CD4-positive, alpha-beta T cell treated with Interleukin-17A for 1 hour (primary cell): ENCODE results near the gene RBBP8NL.
"Not testable (repeated sequence)": the region's sequence is repeated elsewhere in the genome, so short reads cannot be mapped to it uniquely, and the experiment has no call there.

Source experiments
- DNase-seq: peaks from one replicate; pipeline ENCODE4 v3.0.0-alpha.2; 2020

Gene RBBP8NL

DNA sequence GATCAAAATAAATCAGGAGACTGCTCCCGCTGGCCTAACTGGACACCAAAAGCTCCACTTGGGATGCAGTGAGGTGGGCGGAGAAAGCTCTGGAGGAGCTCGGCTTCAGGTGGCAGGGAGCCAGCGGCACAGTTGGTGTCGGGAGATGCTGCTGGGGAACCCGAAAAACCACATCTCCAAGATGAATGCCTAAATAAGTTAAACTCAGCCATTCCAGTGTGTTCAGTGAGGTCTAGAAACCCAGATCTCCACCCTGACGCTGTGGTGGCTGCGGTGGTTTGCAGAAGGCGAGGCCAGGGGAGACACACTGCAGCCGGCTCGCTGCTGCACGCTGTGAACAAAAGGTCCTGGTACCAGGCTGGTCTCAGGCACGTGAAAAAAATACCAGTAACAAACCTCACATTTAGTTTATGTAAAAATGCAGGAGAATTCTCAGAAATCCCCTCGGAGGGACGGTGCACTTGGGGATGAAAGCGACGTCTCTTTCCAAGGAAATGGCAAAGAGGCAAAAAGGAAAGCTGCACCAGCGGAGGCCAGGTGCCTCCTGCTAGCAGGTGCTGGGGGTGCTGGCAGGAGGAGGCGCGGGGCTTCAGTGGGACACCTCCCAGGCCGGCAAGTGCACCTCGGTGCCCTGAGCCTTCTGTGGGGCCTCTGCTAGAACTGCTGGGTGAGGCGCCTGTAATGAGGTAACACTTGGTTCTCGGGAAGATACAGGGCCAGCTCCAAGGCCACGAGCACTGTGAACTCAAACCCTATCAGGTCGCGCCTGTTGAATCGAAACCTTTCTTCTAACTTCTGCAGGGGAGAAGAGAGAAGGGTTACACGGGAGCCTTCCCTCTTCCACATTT lies 36.8 kb downstream of the RBBP8NL start:
- no peak for DNase-seq

DNA sequence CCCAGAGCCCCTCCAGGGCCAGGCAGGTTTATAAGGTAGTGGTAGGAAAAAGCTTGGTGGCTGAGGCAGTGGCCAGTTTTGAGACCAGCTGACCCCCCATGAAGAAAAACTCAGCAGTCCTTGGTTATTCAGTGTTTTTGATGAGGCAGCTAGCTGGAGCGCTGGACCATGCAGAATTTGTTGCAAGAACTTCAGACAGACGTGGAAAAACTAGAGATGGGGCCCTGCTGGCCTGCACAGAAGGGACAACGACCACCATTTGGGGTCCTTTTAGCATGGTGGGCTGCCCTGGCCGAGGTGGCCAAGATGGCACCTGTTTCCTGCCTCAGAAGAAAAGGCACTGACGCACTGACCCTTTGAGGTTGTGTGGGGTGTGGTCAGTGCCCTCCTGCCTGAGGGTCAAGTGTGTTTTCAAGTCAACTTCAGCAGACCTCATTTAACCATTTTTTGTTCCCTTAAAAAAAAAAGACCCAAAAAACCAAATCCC lies 37.7 kb downstream of the RBBP8NL start:
- no peak for DNase-seq

DNA sequence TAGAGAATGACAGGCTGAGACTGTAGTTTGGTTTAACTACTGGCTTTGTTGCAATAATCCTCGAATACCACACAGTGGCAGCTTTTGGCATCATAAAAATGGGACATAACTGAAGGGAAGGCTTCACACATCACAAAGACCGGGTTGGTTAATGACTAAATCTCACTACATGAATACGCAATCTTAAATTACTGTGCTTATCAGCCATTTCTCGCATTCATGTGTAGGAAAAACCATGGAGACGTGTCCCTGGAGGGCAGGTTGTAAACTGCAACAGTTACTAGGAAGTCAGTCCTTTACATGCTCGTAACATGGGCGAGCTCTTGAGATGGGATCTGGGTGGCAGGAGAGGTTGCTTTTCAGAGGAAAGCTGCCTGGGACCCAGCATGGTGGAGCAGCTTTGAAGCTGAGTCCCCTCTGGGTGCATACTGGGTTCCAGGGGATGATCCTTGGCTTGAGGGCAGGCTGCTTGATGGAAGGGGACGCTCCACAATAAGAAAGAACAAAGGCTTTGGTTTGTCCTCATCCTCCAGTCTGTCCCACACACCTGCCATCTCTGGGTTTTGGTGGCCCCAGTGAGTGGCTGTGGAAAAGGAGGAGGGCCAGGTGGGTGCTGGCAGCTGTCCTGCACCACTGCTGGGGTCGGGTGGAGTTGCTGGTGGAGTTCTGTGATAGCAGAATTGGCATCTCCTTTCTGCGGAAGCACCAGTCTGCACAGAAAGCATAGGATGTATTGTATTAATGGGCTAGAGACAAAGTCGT lies 38.3 kb downstream of the RBBP8NL start:
- no peak for DNase-seq

DNA sequence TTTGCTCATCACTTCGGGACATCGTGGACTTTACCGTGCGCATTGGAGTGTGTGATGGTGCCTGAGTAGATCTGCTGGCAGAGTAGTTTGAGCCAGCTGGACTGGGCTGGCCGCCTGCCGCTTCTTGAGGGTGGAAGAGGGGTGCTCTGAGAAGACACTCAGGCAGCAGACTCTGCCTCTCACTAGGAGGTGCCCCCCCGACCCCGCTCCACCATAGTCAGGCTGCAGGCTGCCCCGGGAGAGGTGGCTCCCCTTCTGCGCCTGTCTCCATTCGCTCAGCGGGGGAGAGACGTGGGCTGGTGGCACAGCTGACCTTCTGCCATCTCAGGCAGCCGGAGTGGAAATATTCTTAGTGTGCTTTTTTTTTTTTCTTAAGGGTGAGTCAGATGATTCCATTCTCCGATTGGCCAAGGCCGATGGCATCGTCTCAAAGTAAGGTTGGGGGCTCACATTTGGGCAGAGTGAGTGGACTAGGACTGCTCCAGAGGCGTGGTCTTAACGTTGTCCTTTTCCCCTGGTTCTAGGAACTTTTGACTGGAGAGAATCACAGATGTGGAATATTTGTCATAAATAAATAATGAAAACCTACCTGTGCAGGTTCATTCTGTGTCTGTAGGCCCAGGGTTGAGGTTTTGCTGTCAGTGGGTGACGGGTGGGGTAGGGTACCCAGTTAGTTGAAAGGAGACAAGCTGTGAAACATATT lies 39.3 kb downstream of the RBBP8NL start:
- no peak for DNase-seq

DNA sequence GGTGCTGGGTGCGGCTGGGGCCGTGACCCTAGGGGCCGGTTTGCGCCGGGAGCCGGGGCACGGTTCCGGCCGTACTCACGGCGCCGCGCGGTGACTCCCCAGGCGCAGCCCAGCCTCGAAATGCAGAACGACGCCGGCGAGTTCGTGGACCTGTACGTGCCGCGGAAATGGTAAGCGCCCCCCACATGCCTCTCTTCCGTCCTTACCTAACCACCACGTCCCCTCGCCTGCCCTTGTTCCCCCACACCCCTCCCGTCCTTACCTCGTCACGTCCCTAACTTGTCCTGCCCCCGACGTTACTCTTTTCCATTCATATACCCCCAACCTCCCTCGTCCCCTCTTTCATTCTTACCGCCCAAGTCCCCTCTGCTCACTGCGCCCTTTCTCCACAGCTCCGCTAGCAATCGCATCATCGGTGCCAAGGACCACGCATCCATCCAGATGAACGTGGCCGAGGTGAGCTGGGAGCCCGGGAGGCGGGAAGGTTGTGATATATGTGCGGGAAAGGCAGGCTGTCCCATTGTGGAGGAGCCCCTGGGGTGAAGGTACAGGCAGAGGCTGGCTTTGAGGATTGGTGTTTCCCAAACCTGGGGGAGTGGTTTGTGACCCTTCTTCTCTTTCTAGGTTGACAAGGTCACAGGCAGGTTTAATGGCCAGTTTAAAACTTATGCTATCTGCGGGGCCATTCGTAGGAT lies 40.0 kb downstream of the RBBP8NL start:
- DNase-seq: no peak

DNA sequence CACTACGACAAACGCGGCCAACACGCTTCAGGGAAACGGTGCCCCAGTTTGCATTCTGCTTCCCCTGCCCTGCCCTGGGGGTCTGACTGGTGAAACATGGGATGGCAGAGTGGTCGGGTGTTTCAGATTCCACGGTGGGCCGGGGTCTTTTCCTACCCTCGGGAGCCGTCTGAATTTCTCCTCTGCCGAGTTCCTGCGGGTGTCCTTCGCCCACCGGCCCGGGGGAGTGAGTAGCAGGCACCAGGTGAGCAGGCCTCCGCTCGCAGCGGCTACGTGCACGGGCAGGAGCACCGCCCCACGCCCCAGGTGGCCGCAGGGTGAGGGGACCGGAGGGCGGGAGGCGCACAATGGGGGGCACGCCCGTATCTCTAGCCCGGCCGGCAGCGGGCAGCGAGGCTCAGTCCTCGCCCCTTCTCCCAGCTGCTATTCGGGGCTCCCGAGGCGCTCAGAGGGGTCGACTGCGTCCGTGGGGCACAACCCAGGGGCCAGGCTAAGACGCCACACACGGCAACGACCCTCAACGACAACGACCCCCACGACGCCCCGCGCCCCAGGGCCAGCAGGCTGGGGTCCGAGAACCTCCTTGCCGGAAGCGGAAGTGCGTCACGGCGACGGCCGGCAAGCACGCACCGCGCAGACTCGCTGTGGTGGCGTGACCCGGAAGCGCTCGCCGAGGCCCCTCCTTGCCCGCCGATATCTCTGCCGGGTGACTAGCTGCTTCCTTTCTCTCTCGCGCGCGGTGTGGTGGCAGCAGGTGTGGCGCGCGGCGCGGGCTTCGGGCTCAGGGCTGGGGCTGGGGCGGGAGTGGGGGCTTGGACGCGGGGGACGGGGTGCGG lies 40.7 kb downstream of the RBBP8NL start, which contains the start of gene RPS21:
TSS of gene RPS21 (plus strand) at position 721 of the 836 bp plus-strand sequence. CDS start 236 bp downstream, outside the sequence.
- peak; percentile 94 for DNase-seq

DNA sequence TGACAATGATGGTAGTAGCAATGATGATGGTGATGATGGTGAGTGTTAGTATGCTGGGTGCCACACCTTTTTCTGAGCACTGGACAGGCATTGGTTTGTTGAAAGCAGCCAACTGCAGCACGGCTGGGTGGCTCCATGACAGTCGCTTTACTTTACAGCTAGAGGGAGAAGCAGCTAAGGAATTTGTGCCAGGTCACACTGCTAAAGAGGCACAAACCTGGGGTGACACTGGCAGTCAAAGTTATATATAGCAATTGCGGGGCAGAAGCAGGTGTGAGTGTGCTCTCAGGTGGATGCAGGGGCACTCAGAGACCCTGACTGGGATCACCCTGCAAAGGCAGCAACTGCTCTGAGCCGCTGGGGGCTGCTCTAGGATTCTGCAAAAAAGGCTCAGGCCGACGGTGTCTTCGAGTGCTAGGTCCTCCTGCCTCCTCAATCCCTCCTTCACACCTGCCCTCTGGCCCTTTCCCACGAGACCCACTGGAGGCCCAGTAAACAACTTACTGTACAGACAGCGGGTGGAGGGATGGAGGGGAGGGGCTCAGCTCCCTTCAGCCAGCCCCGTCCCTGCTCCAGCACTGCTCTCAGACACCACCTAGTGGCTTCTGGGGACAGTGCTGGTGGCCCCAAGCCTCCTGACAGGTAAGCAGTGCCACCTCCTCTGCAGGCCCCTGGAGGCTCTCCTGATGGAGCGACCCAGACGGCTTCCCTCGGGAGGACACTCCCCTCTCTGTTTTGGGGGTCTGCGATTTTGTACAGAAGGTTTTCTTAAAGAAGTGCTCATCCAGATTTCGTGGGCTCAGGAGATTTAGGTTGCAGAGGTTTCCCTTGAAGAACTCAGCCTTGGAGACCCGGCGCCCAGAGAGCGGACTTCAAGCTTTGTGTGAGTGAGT lies 44.8 kb downstream of the RBBP8NL start:
- DNase-seq: peak; percentile 85

DNA sequence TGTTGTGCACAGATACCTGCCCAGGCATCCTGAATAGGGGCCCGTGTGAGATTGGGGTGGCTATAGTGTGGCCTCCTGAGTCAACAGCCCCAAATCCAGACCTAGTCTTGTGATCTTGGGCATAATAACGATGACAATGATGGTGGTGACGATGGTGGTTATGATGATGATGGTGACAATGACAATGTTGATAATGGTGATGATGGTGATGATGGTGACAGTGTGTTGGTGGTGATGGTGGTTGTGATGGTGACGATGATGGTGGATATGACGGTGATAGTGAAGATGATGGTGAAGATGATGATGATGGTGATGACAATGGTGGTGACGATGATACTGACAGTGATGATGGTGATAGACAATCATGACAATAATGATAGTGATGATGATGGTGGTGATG lies 45.5 kb downstream of the RBBP8NL start:
- no peak for DNase-seq

DNA sequence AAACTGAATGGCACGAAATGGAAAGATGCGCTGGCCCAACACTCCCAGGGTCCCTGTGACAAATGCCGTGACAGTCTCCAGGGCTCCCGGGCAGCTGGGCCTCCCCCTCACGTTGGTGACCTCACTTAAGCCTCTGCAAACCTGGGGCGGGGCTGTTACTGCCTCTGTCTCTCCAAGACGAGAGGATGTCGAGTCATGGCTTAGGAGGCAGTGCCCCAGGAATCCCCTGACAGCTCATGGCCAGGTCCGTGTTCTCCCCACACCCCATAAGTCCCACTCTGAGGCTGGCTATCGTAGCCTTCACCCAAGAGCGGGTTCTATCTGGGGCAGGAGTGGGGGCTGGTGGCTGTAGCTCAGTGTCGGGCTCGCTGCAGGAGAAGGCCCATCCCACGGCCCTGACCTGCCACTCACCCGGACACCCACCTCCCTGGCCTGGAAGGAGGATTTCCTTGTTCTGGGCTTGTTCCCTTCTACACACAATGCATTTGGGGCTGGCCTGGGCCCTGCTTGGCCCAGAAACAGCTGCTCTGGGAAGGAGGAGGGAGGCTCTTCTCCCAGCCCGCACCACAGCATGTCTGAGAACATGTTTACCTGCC lies 46.0 kb downstream of the RBBP8NL start:
- DNase-seq: no peak

DNA sequence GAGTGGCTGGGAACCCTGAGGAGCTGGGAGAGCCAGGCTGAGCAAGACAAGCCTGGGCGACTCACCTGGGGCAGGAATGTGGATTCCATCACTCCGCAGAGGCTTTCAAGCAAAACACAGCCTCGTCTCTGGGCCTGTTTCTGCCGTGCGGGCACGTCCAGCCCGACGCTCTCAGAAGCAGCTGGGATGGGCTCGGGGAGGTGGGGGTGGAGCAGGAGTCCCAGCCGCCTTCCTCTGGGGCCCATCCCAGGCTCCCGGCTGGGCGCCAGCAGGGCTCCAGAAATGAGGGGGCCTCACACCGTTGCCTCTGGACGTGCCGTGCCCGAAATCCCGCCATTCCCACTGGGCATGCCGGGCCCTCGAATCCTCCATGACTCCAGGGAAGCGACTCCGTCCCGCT lies 49.1 kb downstream of the RBBP8NL start:
- DNase-seq: no peak

DNA sequence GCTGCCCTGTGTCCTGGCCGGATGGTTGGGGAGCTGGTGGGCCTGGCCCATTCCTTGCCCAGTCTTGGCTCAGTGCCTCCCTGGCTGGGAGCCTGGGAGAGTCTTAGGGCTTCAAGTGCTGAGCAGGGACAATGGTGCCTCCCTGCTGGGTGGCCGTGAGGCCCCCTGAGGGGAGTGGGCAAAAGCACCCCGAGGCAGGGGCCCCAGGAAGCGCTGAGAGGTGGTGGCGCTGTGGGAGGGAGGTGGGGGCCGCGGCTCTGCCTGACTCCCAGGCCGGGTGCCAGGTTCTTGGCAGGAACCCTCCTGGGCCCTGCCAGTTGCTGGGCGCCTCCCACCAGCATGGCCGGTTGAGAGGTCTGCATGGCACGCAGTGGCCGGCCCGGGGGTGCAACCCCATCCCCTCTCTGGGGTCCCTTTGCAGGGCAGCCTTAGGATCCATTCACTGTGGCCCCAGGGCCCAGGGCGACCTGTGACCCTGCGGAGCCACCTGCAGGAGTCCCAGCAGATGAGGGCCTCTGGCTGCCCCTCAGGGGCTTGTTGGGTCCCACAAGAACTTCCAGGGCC lies 49.6 kb downstream of the RBBP8NL start:
- DNase-seq: no peak

DNA sequence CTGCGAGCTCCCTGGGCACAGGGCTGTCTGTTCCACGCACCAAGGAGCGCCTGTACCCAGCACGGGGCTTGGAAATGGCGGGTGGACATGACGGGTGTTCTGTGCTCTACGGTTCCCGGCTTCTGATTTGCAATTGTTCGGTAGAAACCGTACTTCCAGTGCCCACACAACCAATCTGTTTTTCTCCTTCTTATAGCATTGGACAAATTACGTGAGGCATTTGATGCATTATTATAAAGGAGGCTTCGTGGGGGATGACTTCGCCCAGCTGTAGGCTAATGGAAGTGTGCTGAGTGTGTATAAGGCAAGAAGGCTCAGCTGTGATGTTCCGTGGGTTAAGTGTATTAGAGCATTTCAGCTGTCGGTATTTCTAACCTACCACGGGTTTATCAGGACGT lies 50.3 kb downstream of the RBBP8NL start:
- DNase-seq: no peak

DNA sequence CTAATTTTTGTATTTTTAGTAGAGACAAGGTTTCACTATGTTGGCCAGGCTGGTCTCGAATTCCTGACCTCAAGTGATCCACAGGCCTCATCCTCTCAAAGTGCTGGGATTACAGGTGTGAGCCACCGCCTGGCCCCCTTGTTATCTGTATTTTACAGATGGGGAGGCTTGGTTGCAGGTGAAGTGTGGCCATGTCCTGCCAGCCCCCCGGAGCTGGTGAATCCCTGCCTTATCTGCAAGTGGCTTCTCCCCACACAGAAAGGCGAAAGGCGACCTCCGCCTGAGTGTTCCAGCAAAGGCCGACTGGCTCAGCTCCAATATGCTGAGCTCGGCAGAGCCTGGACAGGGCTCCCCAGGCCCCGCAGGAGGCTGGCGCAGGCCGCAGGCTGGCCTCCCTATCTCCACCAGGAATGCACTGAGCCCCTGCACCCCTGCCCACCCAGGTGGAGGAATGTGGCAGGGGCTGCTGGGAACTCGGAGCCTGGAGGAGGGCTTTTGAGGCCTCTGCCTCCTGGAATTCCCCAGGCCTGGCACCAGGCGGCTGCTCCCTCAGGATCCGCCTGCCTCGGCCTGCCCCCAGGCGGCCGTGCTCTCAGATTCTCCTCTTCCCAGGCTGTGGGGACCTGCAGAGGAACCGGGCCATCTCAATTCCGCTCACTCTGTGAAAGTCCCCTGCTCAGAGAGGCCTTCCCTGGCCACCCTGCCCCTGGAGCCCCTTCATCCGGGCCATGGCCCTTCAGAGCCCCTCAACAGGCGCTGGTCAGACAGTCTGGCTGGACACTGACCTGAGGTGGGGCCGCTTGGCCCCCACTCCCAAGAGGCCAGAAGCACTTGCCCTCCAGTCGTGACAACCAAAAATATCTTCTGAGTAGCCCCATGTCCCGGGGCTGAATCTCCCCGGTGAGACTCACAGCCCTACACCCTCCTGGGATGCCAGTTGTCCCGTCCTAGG lies 51.0 kb downstream of the RBBP8NL start:
- DNase-seq: no peak

DNA sequence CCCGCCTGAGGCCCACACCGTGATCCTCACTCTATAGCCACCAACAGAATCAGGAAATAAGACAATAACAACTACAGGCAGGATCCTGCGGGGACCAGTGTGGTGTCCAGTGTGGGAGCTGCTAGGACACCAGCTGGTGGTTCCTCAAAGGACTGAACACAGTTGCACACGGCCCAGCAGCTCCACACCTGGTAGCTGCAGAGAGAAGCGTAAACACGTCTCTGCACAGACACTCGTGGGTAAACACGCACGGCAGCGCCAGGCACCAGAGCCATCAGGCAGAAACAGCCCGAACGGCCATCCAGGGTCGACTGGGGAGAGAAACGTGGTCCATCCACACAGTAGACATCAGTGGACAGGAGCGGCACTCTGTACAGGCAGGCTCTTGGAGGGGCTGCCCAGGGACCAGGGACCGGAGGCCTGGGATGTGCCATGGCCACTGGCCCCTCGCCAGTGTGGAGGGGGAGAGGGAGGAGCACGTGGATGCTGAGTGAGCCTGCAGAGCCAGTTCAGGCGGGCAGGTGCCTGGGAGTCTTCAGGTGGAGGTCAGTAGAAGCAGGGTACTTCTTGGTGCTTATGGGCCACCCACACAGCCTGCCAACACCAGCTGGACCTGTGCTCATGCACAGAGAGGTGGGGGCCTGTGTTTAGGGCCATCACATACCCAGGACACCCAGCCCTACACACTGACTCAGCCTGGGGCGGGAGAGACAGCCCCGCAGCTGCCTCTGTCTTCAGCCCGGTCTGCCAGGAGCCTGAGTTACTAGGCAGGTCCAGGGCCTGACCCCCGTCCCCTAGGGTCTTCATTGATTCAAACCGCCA lies 52.8 kb downstream of the RBBP8NL start:
- DNase-seq: no peak

DNA sequence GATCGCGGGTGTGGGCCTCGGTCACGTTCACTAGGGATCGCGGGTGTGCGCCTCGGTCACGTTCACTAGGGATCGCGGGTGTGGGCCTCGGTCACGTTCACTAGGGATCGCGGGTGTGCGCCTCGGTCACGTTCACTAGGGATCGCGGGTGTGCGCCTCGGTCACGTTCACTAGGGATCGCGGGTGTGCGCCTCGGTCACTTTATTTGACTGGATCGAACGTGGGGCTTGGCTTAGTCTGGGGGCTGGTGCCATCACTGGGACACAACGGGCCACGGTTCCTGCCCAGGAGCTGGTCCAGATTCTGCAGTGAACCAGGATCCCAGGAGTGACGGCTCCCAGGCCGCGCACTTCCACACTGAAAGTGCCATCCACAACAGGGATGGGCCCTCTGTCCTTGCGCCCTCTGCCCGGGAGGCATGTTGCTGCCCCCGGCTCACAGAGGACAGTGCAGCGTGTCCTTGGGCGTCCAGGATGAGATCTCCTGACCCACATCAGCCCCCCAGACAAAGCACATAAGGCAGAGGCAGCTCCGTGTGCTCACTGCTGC lies 53.6 kb downstream of the RBBP8NL start:
- DNase-seq: not testable (repeated sequence)

DNA sequence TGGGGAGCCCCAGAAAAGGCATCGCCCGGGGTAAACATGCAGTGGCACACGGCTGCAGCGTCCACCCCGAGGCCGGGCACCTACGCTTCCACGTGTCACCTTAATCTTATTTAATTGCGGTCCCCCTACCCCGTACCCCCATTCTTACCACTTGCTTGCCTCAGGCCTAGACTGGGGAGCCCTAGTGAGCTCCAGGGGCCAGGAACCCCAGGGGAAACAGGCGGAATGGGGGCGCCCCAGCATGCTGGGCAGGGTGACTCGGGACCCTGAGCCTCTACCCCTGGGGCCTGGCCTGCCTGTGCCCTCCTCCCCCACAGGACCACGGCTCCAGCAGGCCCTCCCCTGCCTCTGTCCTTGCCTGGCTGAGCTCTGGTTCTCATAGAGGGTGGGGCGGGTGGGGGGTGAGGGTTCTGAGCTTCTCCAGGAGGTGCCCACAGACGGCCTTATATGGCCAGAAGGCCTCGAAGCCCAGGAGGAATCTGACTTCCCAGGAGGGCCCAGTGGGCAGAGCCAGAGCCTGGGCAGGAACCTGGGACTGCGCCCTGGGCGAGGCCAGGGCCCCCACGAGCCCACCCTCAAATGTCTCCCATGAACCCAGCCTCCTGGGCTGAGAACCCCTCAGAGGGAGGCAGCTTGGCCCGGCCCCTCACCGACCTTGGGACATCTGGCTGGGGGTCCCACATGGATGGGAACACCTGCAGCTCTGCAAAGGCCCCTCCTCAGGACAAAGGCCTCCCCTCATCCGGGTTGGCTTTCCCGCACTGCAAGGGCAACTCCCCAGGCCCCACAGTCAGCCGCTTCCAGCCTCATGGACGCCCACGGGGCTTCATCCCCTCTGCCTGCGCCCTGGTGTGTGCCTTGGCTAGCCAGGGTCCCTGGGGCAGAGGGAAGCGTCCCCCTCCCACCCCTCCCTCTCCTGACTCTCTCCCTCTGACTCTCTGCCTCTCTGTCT lies 55.0 kb downstream of the RBBP8NL start:
- DNase-seq: no peak
